ENCODE data around the gene MMP28.

DNA sequence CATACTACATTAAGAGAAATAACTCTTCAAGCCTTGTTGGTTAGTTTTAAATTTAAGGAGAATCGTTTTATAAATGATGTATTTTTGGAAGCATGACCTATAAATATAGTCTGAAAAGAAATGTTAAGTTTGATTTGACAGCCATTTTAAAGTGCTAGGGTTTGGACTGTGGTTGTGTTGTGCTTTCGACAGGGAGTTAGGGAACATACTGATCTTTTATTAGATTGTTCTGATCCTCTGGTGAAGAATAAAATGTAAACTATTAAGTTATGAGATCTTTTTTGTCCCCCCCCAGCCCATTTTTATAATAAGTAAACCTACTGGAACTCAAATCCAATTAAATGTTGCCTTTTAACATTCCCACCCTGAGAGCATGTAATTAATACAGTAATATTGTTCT is 25.9 kb upstream of the MMP28 start:
- TF ChIP-seq, protein P1, sequence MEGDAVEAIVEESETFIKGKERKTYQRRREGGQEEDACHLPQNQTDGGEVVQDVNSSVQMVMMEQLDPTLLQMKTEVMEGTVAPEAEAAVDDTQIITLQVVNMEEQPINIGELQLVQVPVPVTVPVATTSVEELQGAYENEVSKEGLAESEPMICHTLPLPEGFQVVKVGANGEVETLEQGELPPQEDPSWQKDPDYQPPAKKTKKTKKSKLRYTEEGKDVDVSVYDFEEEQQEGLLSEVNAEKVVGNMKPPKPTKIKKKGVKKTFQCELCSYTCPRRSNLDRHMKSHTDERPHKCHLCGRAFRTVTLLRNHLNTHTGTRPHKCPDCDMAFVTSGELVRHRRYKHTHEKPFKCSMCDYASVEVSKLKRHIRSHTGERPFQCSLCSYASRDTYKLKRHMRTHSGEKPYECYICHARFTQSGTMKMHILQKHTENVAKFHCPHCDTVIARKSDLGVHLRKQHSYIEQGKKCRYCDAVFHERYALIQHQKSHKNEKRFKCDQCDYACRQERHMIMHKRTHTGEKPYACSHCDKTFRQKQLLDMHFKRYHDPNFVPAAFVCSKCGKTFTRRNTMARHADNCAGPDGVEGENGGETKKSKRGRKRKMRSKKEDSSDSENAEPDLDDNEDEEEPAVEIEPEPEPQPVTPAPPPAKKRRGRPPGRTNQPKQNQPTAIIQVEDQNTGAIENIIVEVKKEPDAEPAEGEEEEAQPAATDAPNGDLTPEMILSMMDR (conservative IDR thresholded peaks at IDR 0.05), result no peak
- TF ChIP-seq EZH2 (IDR thresholded peaks at IDR 0.05; ENCODE audit: low read depth), result no peak
